H1 (cell line): ENCODE results near the gene TTC31. TPM values are rescaled to one million over a fixed set of nuclear protein-coding genes. Genes with fewer than 3 reads are reported as not detected.
A peak's percentile ranks its signal among the peaks of the same experiment; 100 is the strongest.

Experiments
- CHD7 ChIP-seq: fragments of 300-600 bp; sonication (generic); IDR thresholded peaks from 2 replicates; pipeline ENCODE4 v1.7.1; 2012; ENCODE audit warnings: low read length, moderate library complexity, mild to moderate bottlenecking, inconsistent platforms; ENCODE audit not compliant: insufficient replicate concordance
- PHF8 ChIP-seq: fragments of 200-600 bp; sonication (generic); conservative IDR thresholded peaks from 2 replicates; pipeline ENCODE4 v1.7.1; 2012; ENCODE audit warnings: low read depth, mild to moderate bottlenecking, inconsistent platforms, low read length, moderate library complexity
- POLR2A ChIP-seq, 2 experiments: IDR thresholded peaks; 1 replicate in 1 of 2; 2 replicates in 1 of 2; pipeline ENCODE4 v1.6.1; 2011; ENCODE audit warnings: low read depth in 2 of 2, low read length in 2 of 2, mild to moderate bottlenecking in 2 of 2; ENCODE audit errors: control extremely low read depth in 1 of 2
- TCF12 ChIP-seq: IDR thresholded peaks from 2 replicates; pipeline ENCODE4 v1.6.1; 2011; ENCODE audit warnings: low read depth, mild to moderate bottlenecking, low read length
- TEAD4 ChIP-seq: IDR thresholded peaks from 2 replicates; pipeline ENCODE4 v1.6.1; 2012; ENCODE audit warnings: low read depth, low read length, inconsistent platforms, mixed read lengths
- USF2 ChIP-seq: IDR thresholded peaks from 2 replicates; pipeline ENCODE4 v1.6.1; 2011; ENCODE audit warnings: low read length, improper control_type of control experiment
- ZNF274 ChIP-seq: IDR thresholded peaks from 2 replicates; pipeline ENCODE4 v1.7.0; 2012; ENCODE audit warnings: low read length, borderline replicate concordance; ENCODE audit errors: extremely low read depth
- polyA plus RNA-seq, 7 experiments: library from polyadenylated mRNA; depleted of rRNA in 3 of 7; stranded (reverse) in 5 of 7; unstranded in 2 of 7; fragments of >200 nt in 5 of 7; fragments of 200-250 nt in 2 of 7; gene quantifications; 1 replicate in 5 of 7; 2 replicates in 1 of 7; 4 replicates in 1 of 7; pipeline versions ENCODE4 v1.2.1 to v1.2.3, GENCODE V29; 2011 to 2013; ENCODE audit warnings: missing spikeins in 2 of 7, mixed read lengths in 2 of 7
- total RNA-seq: library from RNA; stranded (reverse); fragmentation: NEBNext Ultra II Directional; extraction: Animal tissue kit (Norgen Biotek cat#: 25700); gene quantifications from 2 replicates; pipeline ENCODE4 v1.2.1, GENCODE V29; 2021

TTC31 gene
- total and polyA plus RNA-seq, 2 of the 8 experiments (the other 6 are each of a cell fraction or from before 2014, with no cell fraction given): 28.8 to 29.9 TPM

- TF ChIP-seq USF2 (no peak), CHD7 (no peak), TCF12 (0 out of 2 replicates have a peak, but pooled peaks have one; percentile 56), PHF8 (0 out of 2 replicates have a peak, but pooled peaks have one; percentile 30), ZNF274 (no peak), TEAD4 (no peak), POLR2A (IDR thresholded peaks at IDR 0.05; ENCODE audit: control extremely low read depth in 1 of 2, low read depth in 2 of 2, low read length in 2 of 2) (peak in 1 of 2 experiments; percentile 75; a peak in 2 of 3 replicates)
Observed at GRCh38 chr2:74454654-74455511, 28.0 kb upstream of the TTC31 start, which contains the start of gene INO80B (continued).
